Measurements from ENCODE around the gene CEMP1.
"Not testable (repeated sequence)": the region's sequence is repeated elsewhere in the genome, so short reads cannot be mapped to it uniquely, and the experiment has no call there.

DNA sequence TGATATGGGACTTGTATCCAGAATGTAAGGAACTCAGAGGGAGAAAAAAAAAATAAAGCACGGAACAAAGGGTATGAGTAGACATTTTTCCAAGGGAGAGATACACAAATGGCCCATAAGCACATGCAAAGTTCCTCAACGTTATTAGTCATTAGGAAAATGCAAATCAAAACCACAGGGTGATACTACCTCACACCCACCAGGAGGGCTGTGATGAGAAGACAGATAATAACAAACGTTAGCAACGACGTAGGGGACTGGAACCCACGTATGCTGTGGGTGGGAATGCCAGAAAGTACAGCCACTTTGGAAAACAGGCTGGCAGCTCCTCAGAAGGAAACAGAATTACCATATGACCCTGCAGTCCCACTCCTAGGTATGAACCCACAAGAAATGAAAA is 41.5 kb upstream of the CEMP1 start:
- TF ChIP-seq POLR2AphosphoS5, POLR2A (IDR thresholded peaks at IDR 0.05; ENCODE audit: low read depth, low read length): not testable (repeated sequence)
